Pons (tissue), 1 donor: ENCODE measurements around the gene RNGTT.
"Not testable (repeated sequence)": the region's sequence is repeated elsewhere in the genome, so short reads cannot be mapped to it uniquely, and the experiment has no call there.

Experiments used
- DNase-seq: peaks from one replicate; pipeline ENCODE4 v3.0.0-alpha.2; 2016; ENCODE audit warnings: low spot score

The RNGTT gene

GRCh38 chr6:88722686-88723085, 240.7 kb downstream of the RNGTT start:
- no peak for DNase-seq

GRCh38 chr6:88716399-88716798, 247.0 kb downstream of the RNGTT start:
- DNase-seq = not testable (repeated sequence)

- DNase-seq = no peak
Measured at GRCh38 chr6:88712243-88712936, 251.0 kb downstream of the RNGTT start.

GRCh38 chr6:88709819-88710246, 253.6 kb downstream of the RNGTT start:
- no peak for DNase-seq

- DNase-seq = no peak
Measured at GRCh38 chr6:88708197-88708744, 255.1 kb downstream of the RNGTT start.

- no peak for DNase-seq
Measured at GRCh38 chr6:88705601-88706000, 257.8 kb downstream of the RNGTT start.

GRCh38 chr6:88704980-88705379, 258.4 kb downstream of the RNGTT start:
- DNase-seq = no peak

GRCh38 chr6:88702956-88703556, 260.4 kb downstream of the RNGTT start:
- no peak for DNase-seq

GRCh38 chr6:88698661-88699060, 264.8 kb downstream of the RNGTT start:
- DNase-seq = no peak

- no peak for DNase-seq
Measured at GRCh38 chr6:88695937-88696336, 267.5 kb downstream of the RNGTT start.

- no peak for DNase-seq
Measured at GRCh38 chr6:88683734-88684133, 279.7 kb downstream of the RNGTT start.

GRCh38 chr6:88680654-88681053, 282.8 kb downstream of the RNGTT start:
- DNase-seq = no peak

GRCh38 chr6:88679841-88680240, 283.6 kb downstream of the RNGTT start:
- no peak for DNase-seq

- DNase-seq = no peak
Measured at GRCh38 chr6:88677356-88677755, 286.1 kb downstream of the RNGTT start.

- no peak for DNase-seq
Measured at GRCh38 chr6:88671624-88672023, 291.8 kb downstream of the RNGTT start.

- DNase-seq = no peak
Measured at GRCh38 chr6:88670369-88670768, 293.0 kb downstream of the RNGTT start.

GRCh38 chr6:88669475-88669874, 293.9 kb downstream of the RNGTT start:
- DNase-seq = no peak

- DNase-seq = no peak
Measured at GRCh38 chr6:88666901-88667300, 296.5 kb downstream of the RNGTT start.

- DNase-seq = no peak
Measured at GRCh38 chr6:88665131-88665530, 298.3 kb downstream of the RNGTT start.

GRCh38 chr6:88663801-88664200, 299.6 kb downstream of the RNGTT start:
- no peak for DNase-seq

GRCh38 chr6:88662653-88663174, 300.7 kb downstream of the RNGTT start:
- no peak for DNase-seq

GRCh38 chr6:88662163-88662580, 301.2 kb downstream of the RNGTT start:
- DNase-seq = no peak

- DNase-seq = no peak
Measured at GRCh38 chr6:88661136-88661535, 302.3 kb downstream of the RNGTT start.
